PC-3 (cell line): ENCODE measurements around the gene LCNL1. TPM values are rescaled to one million over a fixed set of nuclear protein-coding genes. Genes with fewer than 3 reads are reported as not detected.

Experiments
- ATAC-seq: fragments of 200-7000 bp; cut with Tn5 transposase; 2 replicates; pipeline ENCODE4 v1.9.1; 2020; ENCODE audit warnings: mild to moderate bottlenecking, moderate library complexity
- BruUV-seq: library from RNA; stranded (reverse); fragments of 400-500 nt; replicated peaks from 2 replicates; lab custom pipeline; 2021; lab: Mats Ljungman, UMichigan
- CTCF ChIA-PET: fragments of 300-600 bp; sonication (Branson Sonifier 250); formaldehyde crosslinking; loops from one replicate; lab custom pipeline; 2022; ENCODE audit warnings: antibody characterized with exemption; lab: Charles Lee
- POLR2A ChIA-PET: fragments of 300-600 bp; sonication (Branson Sonifier 250); formaldehyde crosslinking; loops from one replicate; lab custom pipeline; 2022; ENCODE audit warnings: antibody characterized with exemption; ENCODE audit not compliant: unreplicated experiment; lab: Charles Lee
- DNase-seq: peaks from one replicate; pipeline ENCODE4 v3.0.0-alpha.2; 2015
- H2AFZ ChIP-seq: fragments of 300-600 bp; sonication (generic); 2 replicates; pipeline ENCODE4 v1.6.0; 2016; ENCODE audit warnings: antibody characterized with exemption, low read length
- H3F3A ChIP-seq: fragments of 300-600 bp; sonication (generic); one replicate; pipeline ENCODE4 v1.6.0; 2017; ENCODE audit warnings: antibody characterized with exemption, low read length, control low read depth, mild to moderate bottlenecking; ENCODE audit not compliant: unreplicated experiment
- H3K27ac ChIP-seq: fragments of 300-600 bp; sonication (generic); 2 replicates; pipeline ENCODE4 v1.5.1; 2016; ENCODE audit warnings: mild to moderate bottlenecking, low read length
- H3K27me3 ChIP-seq: fragments of 300-600 bp; sonication (generic); 2 replicates; pipeline ENCODE4 v1.6.1; 2016; ENCODE audit warnings: low read length, mixed read lengths
- H3K36me3 ChIP-seq: fragments of 300-600 bp; sonication (generic); 2 replicates; pipeline ENCODE4 v1.6.1; 2016; ENCODE audit warnings: low read depth, mixed run types, low read length, mixed read lengths
- H3K4me1 ChIP-seq: fragments of 300-600 bp; sonication (generic); 2 replicates; pipeline ENCODE4 v1.5.1; 2016; ENCODE audit warnings: low read length; ENCODE audit not compliant: insufficient read depth
- H3K4me2 ChIP-seq: fragments of 300-600 bp; sonication (generic); 2 replicates; pipeline ENCODE4 v1.6.0; 2016; ENCODE audit warnings: low read length
- H3K4me3 ChIP-seq: fragments of 300-600 bp; sonication (generic); 2 replicates; pipeline ENCODE4 v1.5.1; 2016; ENCODE audit warnings: mild to moderate bottlenecking, low read length, mixed read lengths
- H3K79me2 ChIP-seq: fragments of 300-600 bp; sonication (generic); 2 replicates; pipeline ENCODE4 v1.6.1; 2017; ENCODE audit warnings: low read length, mixed read lengths
- H3K9ac ChIP-seq: fragments of 300-600 bp; sonication (generic); 2 replicates; pipeline ENCODE4 v1.6.0; 2016; ENCODE audit warnings: mild to moderate bottlenecking, low read length
- H3K9me2 ChIP-seq: fragments of 300-600 bp; sonication (generic); replicated peaks from 2 replicates; pipeline ENCODE4 v1.6.1; 2016; ENCODE audit warnings: mixed run types, low read length, mixed read lengths
- H3K9me3 ChIP-seq: fragments of 300-600 bp; sonication (generic); 2 replicates; pipeline ENCODE4 v1.6.1; 2016; ENCODE audit warnings: low read length, mixed read lengths
- H4K20me1 ChIP-seq: fragments of 300-600 bp; sonication (generic); 2 replicates; pipeline ENCODE4 v1.6.1; 2016; ENCODE audit warnings: low read length, mixed read lengths
- EZH2phosphoT487 ChIP-seq: fragments of 300-600 bp; sonication (generic); IDR thresholded peaks from 2 replicates; pipeline ENCODE4 v1.6.1; 2018; ENCODE audit warnings: mild to moderate bottlenecking, antibody characterized with exemption, low read length, borderline replicate concordance
- intact Hi-C: fragments of 100-400 bp; cut with micrococcal nuclease; formaldehyde crosslinking; loops from 2 replicates; pipeline ENCODE4 v1.9.0; 2023
- total RNA-seq: library from RNA; depleted of rRNA; stranded (reverse); fragments of >200 nt; gene quantifications from 2 replicates; pipeline ENCODE4 v1.2.3, GENCODE V29; 2014; rRNA removed
- TF ChIP-seq, protein P1 (sequence below): fragments of 300-600 bp; sonication (generic); conservative IDR thresholded peaks from 2 replicates; pipeline ENCODE4 v1.5.1; 2017; ENCODE audit warnings: antibody characterized with exemption, low read depth, mild to moderate bottlenecking, low read length

Gene LCNL1
- total RNA-seq, 1 experiment from 2014 or later, result not detected

GRCh38 chr9:137034709-137035506, 52.1 kb downstream of the LCNL1 start:
- BruUV-seq, result no TSS peak
- ChIA-PET POLR2A (interaction anchor here (0.6 kb wide), 1 partner anchor 87 kb away, joined by 3 read pairs; no protein-coding TSS in a partner anchor), CTCF (interaction anchor here (0.5 to 2.0 kb wide), 8 partner anchors 12 to 180 kb away, joined by 3 to 17 read pairs (median 3); partner anchors contain the start of gene CLIC3)
- intact Hi-C loops, result loop anchor here (1.0 to 5.0 kb wide), 2 partner anchors 87 to 248 kb away; no protein-coding TSS in a partner anchor
- DNase-seq, result peak; percentile 78
- Histone ChIP-seq H3K27me3 (no peaks in the 10 kb centered on the region), H3K4me2 (peak overlapping the region; percentile 75), H4K20me1 (no peaks in the 10 kb centered on the region), H3K9me3 (no peaks in the 10 kb centered on the region), H2AFZ (peak overlapping the region; percentile 72), H3K36me3 (no peaks in the 10 kb centered on the region), H3K9ac (no peak overlapping the region), H3F3A (no peaks in the 10 kb centered on the region), H3K4me1 (peaks cover 8% of the 10 kb centered on the region), H3K27ac (no peak overlapping the region), H3K4me3 (peak overlapping the region; percentile 57), H3K79me2 (no peaks in the 10 kb centered on the region), H3K9me2 (no peaks in the 10 kb centered on the region)
- peak; percentile 92 for ATAC-seq
- TF ChIP-seq EZH2phosphoT487, result no peak
- TF ChIP-seq, protein P1, sequence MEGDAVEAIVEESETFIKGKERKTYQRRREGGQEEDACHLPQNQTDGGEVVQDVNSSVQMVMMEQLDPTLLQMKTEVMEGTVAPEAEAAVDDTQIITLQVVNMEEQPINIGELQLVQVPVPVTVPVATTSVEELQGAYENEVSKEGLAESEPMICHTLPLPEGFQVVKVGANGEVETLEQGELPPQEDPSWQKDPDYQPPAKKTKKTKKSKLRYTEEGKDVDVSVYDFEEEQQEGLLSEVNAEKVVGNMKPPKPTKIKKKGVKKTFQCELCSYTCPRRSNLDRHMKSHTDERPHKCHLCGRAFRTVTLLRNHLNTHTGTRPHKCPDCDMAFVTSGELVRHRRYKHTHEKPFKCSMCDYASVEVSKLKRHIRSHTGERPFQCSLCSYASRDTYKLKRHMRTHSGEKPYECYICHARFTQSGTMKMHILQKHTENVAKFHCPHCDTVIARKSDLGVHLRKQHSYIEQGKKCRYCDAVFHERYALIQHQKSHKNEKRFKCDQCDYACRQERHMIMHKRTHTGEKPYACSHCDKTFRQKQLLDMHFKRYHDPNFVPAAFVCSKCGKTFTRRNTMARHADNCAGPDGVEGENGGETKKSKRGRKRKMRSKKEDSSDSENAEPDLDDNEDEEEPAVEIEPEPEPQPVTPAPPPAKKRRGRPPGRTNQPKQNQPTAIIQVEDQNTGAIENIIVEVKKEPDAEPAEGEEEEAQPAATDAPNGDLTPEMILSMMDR, result peak; percentile 83

Other genes with a start within 250 kb of the LCNL1 start
- not detected in 2 replicates for gene LCN10, start 240.1 kb upstream of the LCNL1 start, total RNA-seq
- gene LCN6, start 234.5 kb upstream of the LCNL1 start, total RNA-seq, result not detected in 2 replicates
- not detected in 2 replicates for gene LCN8, start 224.8 kb upstream of the LCNL1 start, total RNA-seq
- gene LCN15, start 218.5 kb upstream of the LCNL1 start, total RNA-seq, result not detected in 2 replicates
- gene TMEM141, start 191.6 kb upstream of the LCNL1 start, total RNA-seq, result 94.6 and 101 TPM in 2 replicates
- gene CCDC183, start 186.7 kb upstream of the LCNL1 start, total RNA-seq, result 0.87 and 1.2 TPM in 2 replicates
- 84.3 and 113 TPM in 2 replicates for gene RABL6, start 175.0 kb upstream of the LCNL1 start, total RNA-seq
- 1.4 and 2.6 TPM in 2 replicates for gene AJM1, start 140.5 kb upstream of the LCNL1 start, total RNA-seq
- 83.2 and 111 TPM in 2 replicates for gene PHPT1, start 133.6 kb upstream of the LCNL1 start, total RNA-seq
- 3.0 and 5.3 TPM in 2 replicates for gene MAMDC4, start 130.6 kb upstream of the LCNL1 start, total RNA-seq
- gene EDF1, start 116.7 kb upstream of the LCNL1 start, total RNA-seq, result 544 and 562 TPM in 2 replicates
- 11.5 and 25.4 TPM in 2 replicates for gene TRAF2, start 96.5 kb upstream of the LCNL1 start, total RNA-seq
- gene FBXW5, start 38.3 kb upstream of the LCNL1 start, total RNA-seq, result 138 and 159 TPM in 2 replicates
- gene C8G, start 37.8 kb upstream of the LCNL1 start, total RNA-seq, result 0.77 TPM in 1 of 2 replicates, not detected in the other
- 0.55 TPM in 1 of 2 replicates, not detected in the other for gene LCN12, start 30.7 kb upstream of the LCNL1 start, total RNA-seq
- gene PTGDS, start 5.5 kb upstream of the LCNL1 start, total RNA-seq, result not detected in 2 replicates
- 113 and 137 TPM in 2 replicates for gene PAXX, start 9.4 kb downstream of the LCNL1 start, total RNA-seq
- gene CLIC3, start 13.6 kb downstream of the LCNL1 start, total RNA-seq, result 1.4 and 4.3 TPM in 2 replicates
- 25.9 and 31.5 TPM in 2 replicates for gene ABCA2, start 45.2 kb downstream of the LCNL1 start, total RNA-seq
- not detected in 2 replicates for gene FUT7, start 49.1 kb downstream of the LCNL1 start, total RNA-seq
- 25.4 and 33.3 TPM in 2 replicates for gene NPDC1, start 63.2 kb downstream of the LCNL1 start, total RNA-seq
- gene ENTPD2, start 71.1 kb downstream of the LCNL1 start, total RNA-seq, result 0.92 and 1.3 TPM in 2 replicates
- gene SAPCD2, start 87.6 kb downstream of the LCNL1 start, total RNA-seq, result 98.4 and 134 TPM in 2 replicates
- gene UAP1L1, start 94.5 kb downstream of the LCNL1 start, total RNA-seq, result 5.0 and 6.4 TPM in 2 replicates
- gene MAN1B1, start 104.0 kb downstream of the LCNL1 start, total RNA-seq, result 65.5 and 71.6 TPM in 2 replicates
- 101 and 103 TPM in 2 replicates for gene DPP7, start 131.7 kb downstream of the LCNL1 start, total RNA-seq
- 0.11 TPM in 1 of 2 replicates, not detected in the other for gene GRIN1, start 156.2 kb downstream of the LCNL1 start, total RNA-seq
- gene LRRC26, start 187.1 kb downstream of the LCNL1 start, total RNA-seq, result 0.40 and 2.0 TPM in 2 replicates
- gene TMEM210, start 189.1 kb downstream of the LCNL1 start, total RNA-seq, result not detected in 2 replicates
- 21.6 and 30.2 TPM in 2 replicates for gene ANAPC2, start 205.6 kb downstream of the LCNL1 start, total RNA-seq
- 123 and 148 TPM in 2 replicates for gene SSNA1, start 205.7 kb downstream of the LCNL1 start, total RNA-seq
- gene TPRN, start 217.7 kb downstream of the LCNL1 start, total RNA-seq, result 11.3 and 14.7 TPM in 2 replicates
- gene TMEM203, start 222.7 kb downstream of the LCNL1 start, total RNA-seq, result 31.3 and 36.4 TPM in 2 replicates
- 21.5 and 25.7 TPM in 2 replicates for gene NDOR1, start 222.7 kb downstream of the LCNL1 start, total RNA-seq
- gene RNF208, start 239.2 kb downstream of the LCNL1 start, total RNA-seq, result 1.7 and 2.8 TPM in 2 replicates
- gene CYSRT1, start 242.2 kb downstream of the LCNL1 start, total RNA-seq, result 0.29 and 1.3 TPM in 2 replicates
- 1.2 and 1.7 TPM in 2 replicates for gene RNF224, start 244.5 kb downstream of the LCNL1 start, total RNA-seq
- gene SLC34A3, start 247.9 kb downstream of the LCNL1 start, total RNA-seq, result 1.0 and 1.5 TPM in 2 replicates